ENCODE data around the gene PILRA. TPM values are rescaled to one million over a fixed set of nuclear protein-coding genes. Genes with fewer than 3 reads are reported as not detected.
A peak's percentile ranks its signal among the peaks of the same experiment; 100 is the strongest.

Gene PILRA
- total and polyA plus RNA-seq, 2 experiments from 2014 or later = 0.38 to 5.3 TPM

GRCh38 chr7:100349757-100350156 lies 23.5 kb upstream of the PILRA start (continued):
- TF ChIP-seq ZNF462 (CRISPR knock-in tag; IDR thresholded peaks at IDR 0.05) = no peak

GRCh38 chr7:100351657-100352058 lies 21.6 kb upstream of the PILRA start:
- H4K20me1 ChIP-seq (replicated peaks; ENCODE audit: insufficient read depth) = peaks cover 17% of the 10 kb centered on the region; the same call in 1 of the 2 replicates
- no peaks in the 10 kb centered on the region for H3K9me3 Mint-ChIP-seq
- H3K4me1 ChIP-seq (ENCODE audit: insufficient read depth) = no peaks in the 10 kb centered on the region
- no peak overlapping the region for H3K27ac ChIP-seq (ENCODE audit: low read depth)
- H3K36me3 ChIP-seq (ENCODE audit: insufficient read depth) = peaks cover 40% of the 10 kb centered on the region
- DNase-seq (ENCODE audit: low spot score) (no peak), ATAC-seq (no peak)
- peaks cover 11% of the 10 kb centered on the region for H3K27me3 Mint-ChIP-seq (ENCODE audit: insufficient read depth, low read depth, poor library complexity)
- no peaks in the 10 kb centered on the region for H3K9me2 ChIP-seq (ENCODE audit: insufficient read depth)
- H3K4me3 Mint-ChIP-seq = no peak overlapping the region
- no peaks in the 10 kb centered on the region for H3K27me3 ChIP-seq (ENCODE audit: insufficient read depth)
- peak overlapping the region; percentile 52; the same call in 1 of the 2 replicates for H3K27ac Mint-ChIP-seq
- H3K4me1 Mint-ChIP-seq = no peaks in the 10 kb centered on the region; the same call in 2 of the 3 replicates
- no peak overlapping the region for H2AFZ ChIP-seq
- 0 out of 2 replicates have a peak, but pooled peaks cover 3% of the 10 kb centered on the region for H3K79me2 ChIP-seq (replicated peaks; ENCODE audit: insufficient read depth)
- H3K4me2 ChIP-seq = no peak overlapping the region
- peaks cover 75% of the 10 kb centered on the region for H3K36me3 Mint-ChIP-seq (ENCODE audit: low read depth)
- no peaks in the 10 kb centered on the region for H3F3A ChIP-seq (replicated peaks; ENCODE audit: low read depth)
- no peak overlapping the region for H3K4me3 ChIP-seq
- TF ChIP-seq ZNF114 (CRISPR knock-in tag; IDR thresholded peaks at IDR 0.05) = no peak
- no peak for TF ChIP-seq ZNF462 (CRISPR knock-in tag; IDR thresholded peaks at IDR 0.05)
- TF ChIP-seq REST (IDR thresholded peaks at IDR 0.05; ENCODE audit: unreplicated experiment) = no peak
- TF ChIP-seq STAT1 (IDR thresholded peaks at IDR 0.05; ENCODE audit: unreplicated experiment) = no peak
